SK-N-SH (cell line): ENCODE data around the gene PSMB2. TPM values are rescaled to one million over a fixed set of nuclear protein-coding genes. Genes with fewer than 3 reads are reported as not detected.

Experiments used
- CTCF ChIA-PET: fragments of 300-600, 350-600 bp; formaldehyde crosslinking; extraction: SDS; loops from one replicate; lab custom pipeline; 2021; lab: Yijun Ruan, JAX
- POLR2A ChIA-PET: fragments of 350-600 bp; sonication (Branson Sonifier 250); formaldehyde crosslinking; extraction: SDS; loops from one replicate; lab custom pipeline; 2020; ENCODE audit warnings: antibody characterized with exemption, inconsistent platforms; lab: Yijun Ruan, JAX
- DNase-seq: peaks from one replicate; pipeline ENCODE4 v3.0.0; 2012
- H2AFZ ChIP-seq: fragments of 200-600 bp; sonication (generic); 2 replicates; pipeline ENCODE4 v1.8.1; 2016; ENCODE audit warnings: antibody characterized with exemption, mild to moderate bottlenecking, low read depth
- H3F3A ChIP-seq: fragments of 200-600 bp; sonication (generic); replicated peaks from 2 replicates; pipeline ENCODE3; 2016; ENCODE audit warnings: antibody characterized with exemption, mild to moderate bottlenecking; ENCODE audit not compliant: insufficient read depth
- H3K27ac ChIP-seq, 2 experiments: fragments of 200-500 bp in 1 of 2; fragments of 200-600 bp in 1 of 2; sonication (Bioruptor generic) in 1 of 2; sonication (generic), shearing (Covaris generic) in 1 of 2; 2 replicates each; pipeline versions ENCODE4 v1.5.1 to v1.6.1; 2014 to 2016; ENCODE audit warnings: low read depth in 2 of 2, inconsistent platforms in 1 of 2, low read length in 1 of 2, mild to moderate bottlenecking in 1 of 2, mixed read lengths in 1 of 2
- H3K27me3 ChIP-seq: fragments of 200-600 bp; sonication (generic), shearing (Covaris generic); 2 replicates; pipeline ENCODE4 v1.6.1; 2016; ENCODE audit warnings: mixed run types; ENCODE audit not compliant: insufficient read depth
- H3K36me3 ChIP-seq, 2 experiments: fragments of 200-500 bp in 1 of 2; fragments of 200-600 bp in 1 of 2; sonication (Bioruptor generic) in 1 of 2; sonication (generic) in 1 of 2; replicated peaks in 1 of 2; 2 replicates each; pipeline versions ENCODE3 to v1.5.1; 2014 to 2016; ENCODE audit warnings: low read length in 1 of 2, mild to moderate bottlenecking in 1 of 2; ENCODE audit not compliant: insufficient read depth in 2 of 2, control insufficient read depth in 1 of 2
- H3K4me1 ChIP-seq, 2 experiments: fragments of 200-500 bp in 1 of 2; fragments of 200-600 bp in 1 of 2; sonication (Bioruptor generic) in 1 of 2; sonication (generic), shearing (Covaris generic) in 1 of 2; 2 replicates each; pipeline versions ENCODE4 v1.5.1 to v1.6.1; 2014 to 2016; ENCODE audit warnings: low read depth in 1 of 2, low read length in 1 of 2, mixed run types in 1 of 2; ENCODE audit not compliant: insufficient read depth in 2 of 2, control insufficient read depth in 1 of 2
- H3K4me2 ChIP-seq: fragments of 200-600 bp; sonication (generic), shearing (Covaris generic); 2 replicates; pipeline ENCODE4 v1.6.1; 2017; ENCODE audit warnings: mixed run types
- H3K4me3 ChIP-seq, 2 experiments: fragments of 200-500 bp in 1 of 2; fragments of 200-600 bp in 1 of 2; sonication (Bioruptor generic) in 1 of 2; sonication (generic), shearing (Covaris generic) in 1 of 2; 2 replicates each; pipeline versions ENCODE4 v1.5.1 to v1.8.1; 2014 to 2016; ENCODE audit warnings: low read depth in 2 of 2, inconsistent platforms in 1 of 2, low read length in 1 of 2, mild to moderate bottlenecking in 1 of 2, mixed read lengths in 1 of 2, moderate library complexity in 1 of 2
- H3K79me2 ChIP-seq: fragments of 200-600 bp; sonication (generic); 2 replicates; pipeline ENCODE4 v1.8.1; 2017; ENCODE audit warnings: mild to moderate bottlenecking; ENCODE audit not compliant: insufficient read depth
- H3K9ac ChIP-seq: fragments of 200-600 bp; sonication (generic); 2 replicates; pipeline ENCODE4 v1.6.1; 2017; ENCODE audit warnings: mixed run types
- H3K9me2 ChIP-seq: fragments of 200-600 bp; sonication (generic); 2 replicates; pipeline ENCODE4 v1.6.1; 2017; ENCODE audit warnings: mixed run types
- H3K9me3 ChIP-seq: fragments of 200-600 bp; sonication (generic); 2 replicates; pipeline ENCODE4 v1.6.1; 2017; ENCODE audit warnings: mixed run types, mild to moderate bottlenecking, moderate library complexity
- H4K20me1 ChIP-seq: fragments of 200-600 bp; sonication (generic); 2 replicates; pipeline ENCODE4 v1.6.1; 2017; ENCODE audit warnings: mild to moderate bottlenecking, mixed run types; ENCODE audit not compliant: insufficient read depth
- CTCF ChIP-seq: fragments of 200-600 bp; sonication (generic); IDR thresholded peaks from 2 replicates; pipeline ENCODE4 v1.6.1; 2017; ENCODE audit warnings: antibody characterized with exemption, mild to moderate bottlenecking, moderate library complexity
- EP300 ChIP-seq, 2 experiments: IDR thresholded peaks; 2 replicates each; pipeline versions ENCODE4 v1.4.0 to v1.6.1; 2012; ENCODE audit warnings: borderline replicate concordance in 1 of 2, low read depth in 1 of 2, low read length in 1 of 2
- GATA2 ChIP-seq: sonication (generic); formaldehyde crosslinking; IDR thresholded peaks from 2 replicates; pipeline ENCODE4 v1.5.0; 2020; ENCODE audit warnings: mild to moderate bottlenecking, missing genetic modification reagents
- POLR2AphosphoS5 ChIP-seq: IDR thresholded peaks from 2 replicates; pipeline ENCODE4 v1.6.1; 2012; ENCODE audit warnings: low read depth, low read length
- SIN3A ChIP-seq: IDR thresholded peaks from 2 replicates; pipeline ENCODE4 v1.6.1; 2012; ENCODE audit warnings: low read depth, mild to moderate bottlenecking, low read length, moderate library complexity, borderline replicate concordance
- USF1 ChIP-seq: IDR thresholded peaks from 2 replicates; pipeline ENCODE4 v1.4.0; 2012; ENCODE audit warnings: low read depth, borderline replicate concordance
- ZBTB33 ChIP-seq: IDR thresholded peaks from 2 replicates; pipeline ENCODE4 v1.4.0; 2012; ENCODE audit warnings: low read depth, borderline replicate concordance
- WGBS: methylation state at CpG from one replicate; pipeline ENCODE4 v1.1.6; 2017; ENCODE audit warnings: low lambda C conversion rate; 5-methylcytosine and 5-hydroxymethylcytosine counted together
- polyA plus RNA-seq, 3 experiments: library from polyadenylated mRNA; depleted of rRNA; stranded (reverse); fragments of >200 nt; gene quantifications; 2 replicates each; pipeline ENCODE4 v1.2.3, GENCODE V29; 2012

Gene PSMB2
- polyA plus RNA-seq, 1 of the 3 experiments (the other 2 are of a cell fraction) = 83.5 TPM

GRCh38 chr1:35565742-35566133 lies 75.6 kb downstream of the PSMB2 start (continued):
- TF ChIP-seq ZBTB33 (no peak), EP300 (IDR thresholded peaks at IDR 0.05; ENCODE audit: borderline replicate concordance in 1 of 2, low read depth in 1 of 2, low read length in 1 of 2) (no peak), USF1 (no peak)
- TF ChIP-seq, all 33 proteins: peak for 0

GRCh38 chr1:35564884-35565741 lies 76.2 kb downstream of the PSMB2 start:
- ChIA-PET CTCF (interaction anchor here (0.6 to 11.7 kb wide), 48 partner anchors 8 to 786 kb away, joined by 3 to 347 read pairs (median 4); partner anchors contain the start of gene TFAP2E), POLR2A (interaction anchor here (1.1 kb wide), 1 partner anchor 114 kb away, joined by 4 read pairs; no protein-coding TSS in a partner anchor)
- Histone ChIP-seq H3K4me3 (no peak overlapping the region; a peak in 1 of 4 replicates), H3K4me1 (peaks cover 0 to 7% of the 10 kb centered on the region in 2 experiments; a peak in 1 of 4 replicates), H3K9me2 (no peaks in the 10 kb centered on the region), H3K9ac (no peak overlapping the region), H3K9me3 (no peaks in the 10 kb centered on the region), H3F3A (no peaks in the 10 kb centered on the region), H3K27ac (no peak overlapping the region), H3K79me2 (no peaks in the 10 kb centered on the region), H3K27me3 (no peaks in the 10 kb centered on the region), H2AFZ (no peak overlapping the region), H4K20me1 (no peaks in the 10 kb centered on the region), H3K4me2 (no peak overlapping the region), H3K36me3 (peaks cover 0 to 49% of the 10 kb centered on the region in 2 experiments)
- WGBS = 83% methylated on average over 17 of the region's 28 CpGs
- peak; percentile 20 for DNase-seq
- no peak for TF ChIP-seq SIN3A
- peak; percentile 0; the same call in 1 of the 2 replicates for TF ChIP-seq CTCF
- no peak for TF ChIP-seq GATA2 (CRISPR knock-in tag)
- TF ChIP-seq POLR2AphosphoS5 = no peak
